Esophagus squamous epithelium (tissue), 4 donors: ENCODE results near the gene CCBE1.

Experiments used
- POLR2A ChIP-seq, 4 donors: fragments of 450-650 bp; IDR thresholded peaks; one replicate each; pipeline ENCODE4 v1.6.1; 2017; ENCODE audit warnings: antibody characterized with exemption in 4 of 4, mild to moderate bottlenecking in 4 of 4, moderate library complexity in 3 of 4
- TF ChIP-seq, protein P1 (sequence below), 6 experiments: fragments of 450-650 bp in 4 of 6; fragments of 200-600 bp in 2 of 6; sonication (generic) in 2 of 6; IDR thresholded peaks; one replicate each; pipeline ENCODE4 v1.5.1; 2016 to 2019; ENCODE audit warnings: antibody characterized with exemption in 6 of 6, mild to moderate bottlenecking in 4 of 6, moderate library complexity in 4 of 6

- TF ChIP-seq, protein P1, sequence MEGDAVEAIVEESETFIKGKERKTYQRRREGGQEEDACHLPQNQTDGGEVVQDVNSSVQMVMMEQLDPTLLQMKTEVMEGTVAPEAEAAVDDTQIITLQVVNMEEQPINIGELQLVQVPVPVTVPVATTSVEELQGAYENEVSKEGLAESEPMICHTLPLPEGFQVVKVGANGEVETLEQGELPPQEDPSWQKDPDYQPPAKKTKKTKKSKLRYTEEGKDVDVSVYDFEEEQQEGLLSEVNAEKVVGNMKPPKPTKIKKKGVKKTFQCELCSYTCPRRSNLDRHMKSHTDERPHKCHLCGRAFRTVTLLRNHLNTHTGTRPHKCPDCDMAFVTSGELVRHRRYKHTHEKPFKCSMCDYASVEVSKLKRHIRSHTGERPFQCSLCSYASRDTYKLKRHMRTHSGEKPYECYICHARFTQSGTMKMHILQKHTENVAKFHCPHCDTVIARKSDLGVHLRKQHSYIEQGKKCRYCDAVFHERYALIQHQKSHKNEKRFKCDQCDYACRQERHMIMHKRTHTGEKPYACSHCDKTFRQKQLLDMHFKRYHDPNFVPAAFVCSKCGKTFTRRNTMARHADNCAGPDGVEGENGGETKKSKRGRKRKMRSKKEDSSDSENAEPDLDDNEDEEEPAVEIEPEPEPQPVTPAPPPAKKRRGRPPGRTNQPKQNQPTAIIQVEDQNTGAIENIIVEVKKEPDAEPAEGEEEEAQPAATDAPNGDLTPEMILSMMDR (IDR thresholded peaks at IDR 0.05), result no peak
- no peak for TF ChIP-seq POLR2A (IDR thresholded peaks at IDR 0.05)
Observed at GRCh38 chr18:59592624-59593023, 104.6 kb downstream of the CCBE1 start.
